Mucosa of rectum (tissue), 2 donors: Measurements from ENCODE around the gene WDSUB1.
A peak's percentile ranks its signal among the peaks of the same experiment; 100 is the strongest.

ENCODE experiments used
- H3K27ac ChIP-seq, 2 donors: one replicate each; pipeline ENCODE4 v1.7.0; 2013; ENCODE audit warnings: inconsistent platforms in 2 of 2, low read depth in 2 of 2, low read length in 2 of 2
- H3K27me3 ChIP-seq, 2 donors: one replicate each; pipeline ENCODE4 v1.7.0; 2013; ENCODE audit warnings: low read length in 2 of 2; ENCODE audit not compliant: control insufficient read depth in 2 of 2, insufficient read depth in 2 of 2
- H3K36me3 ChIP-seq, 2 donors: one replicate each; pipeline ENCODE4 v1.7.0; 2013; ENCODE audit warnings: low read length in 2 of 2; ENCODE audit not compliant: control insufficient read depth in 2 of 2, insufficient read depth in 2 of 2
- H3K4me1 ChIP-seq, 2 donors: one replicate each; pipeline ENCODE4 v1.7.0; 2013; ENCODE audit warnings: low read length in 2 of 2, mild to moderate bottlenecking in 1 of 2; ENCODE audit not compliant: control insufficient read depth in 2 of 2, insufficient read depth in 2 of 2
- H3K4me3 ChIP-seq, 2 donors: one replicate each; pipeline ENCODE4 v1.7.0; 2013; ENCODE audit warnings: low read length in 2 of 2
- H3K9ac ChIP-seq, 2 donors: one replicate each; pipeline ENCODE4 v1.7.0; 2013; ENCODE audit warnings: low read length in 2 of 2, low read depth in 1 of 2, mild to moderate bottlenecking in 1 of 2
- H3K9me3 ChIP-seq, 2 donors: one replicate each; pipeline ENCODE4 v1.7.0; 2013; ENCODE audit warnings: low read length in 2 of 2; ENCODE audit not compliant: control insufficient read depth in 2 of 2
- donor health status: healthy.
- donor health status: Normal muscosa, but diverticular disease.

Gene WDSUB1

GRCh38 chr2:159267921-159268320 lies 18.6 kb downstream of the WDSUB1 start:
- Histone ChIP-seq H3K36me3 (peaks cover 4 to 7% of the 10 kb centered on the region in 2 donors), H3K27me3 (no peaks in the 10 kb centered on the region), H3K4me3 (no peak overlapping the region), H3K27ac (no peak overlapping the region), H3K9me3 (no peaks in the 10 kb centered on the region), H3K9ac (no peak overlapping the region), H3K4me1 (no peaks in the 10 kb centered on the region)

DNA sequence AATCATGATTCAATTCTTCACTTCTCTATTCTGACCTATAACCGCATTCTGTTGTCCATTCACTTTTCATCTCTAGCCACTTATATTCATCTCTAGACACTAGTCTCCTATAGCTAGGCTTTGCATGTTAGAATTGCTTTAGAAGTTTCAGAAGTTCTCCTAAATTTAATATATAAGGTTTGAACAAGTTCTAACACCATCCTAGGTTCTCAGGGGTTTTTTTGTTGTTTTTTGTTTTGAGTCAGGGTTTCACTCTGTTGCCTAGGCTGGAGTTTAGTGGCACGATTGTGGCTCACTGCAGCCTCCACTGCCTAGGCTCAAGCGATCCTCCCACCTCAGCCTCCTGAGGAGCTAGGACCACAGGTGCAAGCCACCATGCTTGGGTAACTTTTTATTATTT lies 19.9 kb downstream of the WDSUB1 start:
- H3K4me1 ChIP-seq, result no peaks in the 10 kb centered on the region
- no peaks in the 10 kb centered on the region for H3K9me3 ChIP-seq
- no peak overlapping the region for H3K9ac ChIP-seq
- no peak overlapping the region for H3K4me3 ChIP-seq
- H3K36me3 ChIP-seq, result peaks cover 2 to 3% of the 10 kb centered on the region in 2 donors
- H3K27ac ChIP-seq, result no peak overlapping the region
- H3K27me3 ChIP-seq, result no peaks in the 10 kb centered on the region

DNA sequence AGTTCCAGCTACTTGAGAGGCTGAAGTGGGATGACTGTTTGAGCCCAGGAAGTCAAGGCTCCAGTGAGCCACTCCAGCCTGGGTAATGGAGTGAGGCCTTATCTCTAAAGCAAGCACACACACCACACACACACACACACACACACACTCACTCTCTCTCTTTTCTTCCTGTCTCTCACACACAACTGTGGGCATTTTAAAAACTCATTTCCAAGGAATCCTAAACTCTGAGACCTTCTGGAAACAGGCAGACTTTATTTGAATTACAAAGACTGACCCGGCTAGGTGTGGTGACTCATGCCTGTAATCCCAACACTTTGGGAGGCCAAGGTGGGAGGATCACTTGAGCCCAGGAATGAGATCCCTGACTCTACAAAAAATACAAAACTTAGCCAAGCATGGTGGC lies 21.3 kb downstream of the WDSUB1 start:
- no peaks in the 10 kb centered on the region for H3K9me3 ChIP-seq
- H3K27ac ChIP-seq, result no peak overlapping the region
- H3K4me1 ChIP-seq, result no peaks in the 10 kb centered on the region
- no peaks in the 10 kb centered on the region for H3K27me3 ChIP-seq
- no peak overlapping the region for H3K9ac ChIP-seq
- no peak overlapping the region for H3K4me3 ChIP-seq
- no peaks in the 10 kb centered on the region for H3K36me3 ChIP-seq

- Histone ChIP-seq H3K4me3 (no peak overlapping the region), H3K27ac (no peak overlapping the region), H3K9ac (no peak overlapping the region), H3K9me3 (no peaks in the 10 kb centered on the region), H3K36me3 (peaks cover 2 to 3% of the 10 kb centered on the region in 2 donors), H3K4me1 (no peaks in the 10 kb centered on the region), H3K27me3 (no peaks in the 10 kb centered on the region)
Observed at GRCh38 chr2:159262904-159263303, 23.6 kb downstream of the WDSUB1 start.

GRCh38 chr2:159262226-159262625 lies 24.3 kb downstream of the WDSUB1 start:
- Histone ChIP-seq H3K36me3 (peaks cover 2 to 6% of the 10 kb centered on the region in 2 donors), H3K27ac (no peak overlapping the region), H3K4me3 (no peak overlapping the region), H3K9me3 (no peaks in the 10 kb centered on the region), H3K4me1 (no peaks in the 10 kb centered on the region), H3K27me3 (no peaks in the 10 kb centered on the region), H3K9ac (no peak overlapping the region)

- H3K9me3 ChIP-seq, result no peaks in the 10 kb centered on the region
- peaks cover 7 to 9% of the 10 kb centered on the region in 2 donors for H3K36me3 ChIP-seq
- H3K9ac ChIP-seq, result no peak overlapping the region
- H3K4me3 ChIP-seq, result no peak overlapping the region
- H3K4me1 ChIP-seq, result no peaks in the 10 kb centered on the region
- no peaks in the 10 kb centered on the region for H3K27me3 ChIP-seq
- no peak overlapping the region for H3K27ac ChIP-seq
Observed at GRCh38 chr2:159256159-159256558, 30.3 kb downstream of the WDSUB1 start.

GRCh38 chr2:159252905-159253304 lies 33.6 kb downstream of the WDSUB1 start:
- Histone ChIP-seq H3K4me3 (no peak overlapping the region), H3K36me3 (peaks cover 4 to 6% of the 10 kb centered on the region in 2 donors), H3K27me3 (no peaks in the 10 kb centered on the region), H3K4me1 (peaks cover 3 to 6% of the 10 kb centered on the region in 2 donors), H3K9me3 (no peaks in the 10 kb centered on the region), H3K9ac (no peak overlapping the region), H3K27ac (no peak overlapping the region)

GRCh38 chr2:159251296-159252173 lies 35.0 kb downstream of the WDSUB1 start:
- peaks cover 6 to 8% of the 10 kb centered on the region in 2 donors for H3K36me3 ChIP-seq
- no peaks in the 10 kb centered on the region for H3K9me3 ChIP-seq
- no peak overlapping the region for H3K4me3 ChIP-seq
- H3K27me3 ChIP-seq, result no peaks in the 10 kb centered on the region
- H3K4me1 ChIP-seq, result peaks cover 3 to 6% of the 10 kb centered on the region in 2 donors
- no peak overlapping the region for H3K27ac ChIP-seq
- no peak overlapping the region for H3K9ac ChIP-seq

GRCh38 chr2:159249990-159250715 lies 36.4 kb downstream of the WDSUB1 start:
- Histone ChIP-seq H3K9me3 (no peaks in the 10 kb centered on the region), H3K4me1 (peaks cover 3 to 6% of the 10 kb centered on the region in 2 donors), H3K36me3 (peaks cover 4 to 10% of the 10 kb centered on the region in 2 donors), H3K27me3 (no peaks in the 10 kb centered on the region), H3K9ac (peak overlapping the region in 1 of 2 donors; percentile 43), H3K4me3 (no peak overlapping the region), H3K27ac (peak overlapping the region; percentile 43 to 53)

DNA sequence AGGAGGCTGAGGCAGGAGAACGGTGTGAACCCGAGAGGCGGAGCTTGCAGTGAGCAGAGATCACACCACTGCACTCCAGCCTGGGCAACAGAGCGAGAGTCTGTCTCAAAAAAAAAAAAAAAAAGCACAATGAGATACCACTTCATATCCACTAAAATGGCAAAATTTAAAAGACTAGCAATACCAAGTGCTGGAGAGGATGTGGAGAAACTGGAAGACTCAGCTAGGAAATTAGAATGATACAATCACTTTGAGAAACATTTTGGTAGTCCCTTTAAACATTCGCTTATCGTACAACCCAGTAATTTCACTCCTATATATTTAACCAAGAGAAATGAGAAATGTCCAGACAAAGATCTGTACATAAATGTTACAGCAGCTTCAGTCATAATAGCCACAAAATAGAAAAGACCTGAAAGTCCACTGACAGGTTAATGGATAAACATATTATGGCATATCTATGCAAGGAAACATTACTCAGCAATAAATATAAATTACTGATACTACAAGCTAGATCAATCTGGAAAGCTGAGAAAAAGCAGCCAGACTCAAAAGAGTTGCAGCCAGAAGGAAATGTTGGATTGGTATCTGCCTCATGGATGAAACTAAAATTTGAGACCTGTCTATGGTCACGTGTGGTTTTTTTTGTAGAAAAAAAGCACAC lies 40.0 kb downstream of the WDSUB1 start:
- no peak overlapping the region for H3K4me3 ChIP-seq
- H3K9ac ChIP-seq, result no peak overlapping the region
- no peaks in the 10 kb centered on the region for H3K9me3 ChIP-seq
- H3K36me3 ChIP-seq, result peaks cover 10 to 15% of the 10 kb centered on the region in 2 donors
- no peaks in the 10 kb centered on the region for H3K27me3 ChIP-seq
- H3K4me1 ChIP-seq, result peaks cover 3 to 6% of the 10 kb centered on the region in 2 donors
- no peak overlapping the region for H3K27ac ChIP-seq
